IMR-90 (cell line): Measurements from ENCODE around the gene CAMSAP3. TPM values are rescaled to one million over a fixed set of nuclear protein-coding genes. Genes with fewer than 3 reads are reported as not detected.

Experiments
- ATAC-seq: fragments of 200-7000 bp; cut with Tn5 transposase; 2 replicates; pipeline ENCODE4 v1.9.1; 2020; ENCODE audit warnings: low read depth, mild to moderate bottlenecking, moderate library complexity
- BruUV-seq: library from RNA; stranded (reverse); fragments of 400-500 nt; replicated peaks from 2 replicates; lab custom pipeline; 2021; lab: Mats Ljungman, UMichigan
- CTCF ChIA-PET: fragments of 300-600 bp; formaldehyde crosslinking; extraction: SDS; loops from one replicate; lab custom pipeline; 2021; ENCODE audit warnings: antibody characterized with exemption; lab: Yijun Ruan, JAX
- POLR2A ChIA-PET: fragments of 300-600 bp; sonication (Branson Sonifier 250); formaldehyde crosslinking; loops from one replicate; lab custom pipeline; 2022; ENCODE audit warnings: antibody characterized with exemption; ENCODE audit not compliant: unreplicated experiment; lab: Charles Lee
- DNase-seq: peaks from one replicate; pipeline ENCODE4 v3.0.0; 2013
- H2AFZ ChIP-seq: replicated peaks from 2 replicates; pipeline ENCODE3; 2013; ENCODE audit warnings: low read length, mild to moderate bottlenecking; ENCODE audit not compliant: poor library complexity
- H2AK5ac ChIP-seq: 2 replicates; pipeline ENCODE4 v1.6.1; 2013; ENCODE audit warnings: low read depth, low read length, inconsistent platforms
- H2AK9ac ChIP-seq: replicated peaks from 2 replicates; pipeline ENCODE3; 2013; ENCODE audit warnings: mild to moderate bottlenecking, low read depth, low read length, moderate library complexity; ENCODE audit not compliant: poor library complexity
- H2BK120ac ChIP-seq: 2 replicates; pipeline ENCODE4 v1.6.1; 2013; ENCODE audit warnings: low read depth, low read length, inconsistent platforms
- H2BK15ac ChIP-seq: 3 replicates; pipeline ENCODE4 v1.6.1; 2013; ENCODE audit warnings: low read depth, low read length, inconsistent platforms
- H2BK20ac ChIP-seq: 2 replicates; pipeline ENCODE4 v1.6.1; 2013; ENCODE audit warnings: low read depth, mild to moderate bottlenecking, inconsistent platforms, low read length, moderate library complexity
- H2BK5ac ChIP-seq: 2 replicates; pipeline ENCODE4 v1.6.1; 2013; ENCODE audit warnings: mild to moderate bottlenecking, low read depth, low read length, inconsistent platforms; ENCODE audit not compliant: poor library complexity, severe bottlenecking
- H3K14ac ChIP-seq: replicated peaks from 2 replicates; pipeline ENCODE4 v1.6.1; 2013; ENCODE audit warnings: low read depth, low read length, inconsistent platforms
- H3K18ac ChIP-seq: 2 replicates; pipeline ENCODE4 v1.6.1; 2013; ENCODE audit warnings: low read depth, low read length, control low read depth
- H3K23ac ChIP-seq: 2 replicates; pipeline ENCODE4 v1.6.1; 2013; ENCODE audit warnings: low read depth, low read length, inconsistent platforms
- H3K27ac ChIP-seq: 2 replicates; pipeline ENCODE4 v1.5.1; 2013; ENCODE audit warnings: mild to moderate bottlenecking, control low read depth, low read length; ENCODE audit not compliant: insufficient read depth
- H3K27me3 ChIP-seq: 2 replicates; pipeline ENCODE4 v1.6.1; 2013; ENCODE audit warnings: low read length; ENCODE audit not compliant: control insufficient read depth, insufficient read depth
- H3K36me3 ChIP-seq: 2 replicates; pipeline ENCODE4 v1.6.1; 2013; ENCODE audit warnings: low read length, mixed read lengths; ENCODE audit not compliant: control insufficient read depth, insufficient read depth
- H3K4ac ChIP-seq: 2 replicates; pipeline ENCODE4 v1.6.1; 2013; ENCODE audit warnings: low read depth, low read length, inconsistent platforms
- H3K4me1 ChIP-seq: 2 replicates; pipeline ENCODE4 v1.6.1; 2013; ENCODE audit warnings: low read length, mixed read lengths; ENCODE audit not compliant: control insufficient read depth, insufficient read depth
- H3K4me2 ChIP-seq: 2 replicates; pipeline ENCODE4 v1.6.1; 2013; ENCODE audit warnings: low read depth, mild to moderate bottlenecking, control low read depth, low read length, moderate library complexity
- H3K4me3 ChIP-seq: 2 replicates; pipeline ENCODE4 v1.5.1; 2013; ENCODE audit warnings: low read depth, mild to moderate bottlenecking, control low read depth, low read length, moderate library complexity; ENCODE audit not compliant: insufficient read depth
- H3K56ac ChIP-seq: 2 replicates; pipeline ENCODE4 v1.6.1; 2013; ENCODE audit warnings: low read length, inconsistent platforms; ENCODE audit not compliant: insufficient read depth; ENCODE audit errors: extremely low read depth
- H3K79me1 ChIP-seq, 2 experiments: 2 replicates each; pipeline ENCODE4 v1.6.1; 2013; ENCODE audit warnings: low read length in 2 of 2, inconsistent platforms in 1 of 2, low read depth in 1 of 2
- H3K9ac ChIP-seq: 2 replicates; pipeline ENCODE4 v1.6.1; 2013; ENCODE audit warnings: low read depth, low read length, control low read depth
- H3K9me1 ChIP-seq: 2 replicates; pipeline ENCODE4 v1.6.1; 2013; ENCODE audit warnings: low read length, inconsistent platforms; ENCODE audit not compliant: insufficient read depth
- H3K9me3 ChIP-seq: 2 replicates; pipeline ENCODE4 v1.6.1; 2013; ENCODE audit warnings: low read length; ENCODE audit not compliant: control insufficient read depth, insufficient read depth
- H4K20me1 ChIP-seq: 2 replicates; pipeline ENCODE4 v1.6.1; 2013; ENCODE audit warnings: low read length, inconsistent platforms; ENCODE audit not compliant: insufficient read depth
- H4K5ac ChIP-seq: 2 replicates; pipeline ENCODE4 v1.6.1; 2013; ENCODE audit warnings: mild to moderate bottlenecking, low read depth, low read length, control low read depth
- H4K8ac ChIP-seq, 2 experiments: 2 replicates each; pipeline ENCODE4 v1.6.1; 2013; ENCODE audit warnings: low read depth in 2 of 2, low read length in 2 of 2, control low read depth in 1 of 2, inconsistent platforms in 1 of 2
- H4K91ac ChIP-seq: 2 replicates; pipeline ENCODE4 v1.6.1; 2013; ENCODE audit warnings: low read depth, low read length, inconsistent platforms; ENCODE audit not compliant: insufficient read depth
- BHLHE40 ChIP-seq: fragments of 150-350 bp; IDR thresholded peaks from 2 replicates; pipeline ENCODE4 v1.6.1; 2016; ENCODE audit warnings: mild to moderate bottlenecking, low read depth, low read length
- RCOR1 ChIP-seq: IDR thresholded peaks from 2 replicates; pipeline ENCODE4 v1.6.1; 2012; ENCODE audit warnings: mild to moderate bottlenecking, low read length, improper control_type of control experiment; ENCODE audit not compliant: insufficient replicate concordance
- WGBS, 2 experiments: methylation state at CpG; one replicate each; pipeline versions ENCODE4 v1.1.5 to v1.1.7; 2013; ENCODE audit warnings: missing lambda C conversion rate in 2 of 2; ENCODE audit not compliant: insufficient read length in 1 of 2; ENCODE audit errors: extremely low coverage in 2 of 2; 5-methylcytosine and 5-hydroxymethylcytosine counted together
- dilution Hi-C: fragments of 300-500 bp; cut with HindIII; formaldehyde crosslinking; loops from one replicate; pipeline ENCODE4 v1.14.3; 2018; ENCODE audit warnings: low sequenced_read_pairs; ENCODE audit not compliant: unreplicated experiment
- in situ Hi-C: fragments of 300-500 bp; cut with MboI; formaldehyde crosslinking; loops from 3 replicates; pipeline ENCODE4 v1.14.3; 2019; ENCODE audit warnings: low sequenced_read_pairs, inconsistent platforms, mixed read lengths
- intact Hi-C: fragments of 100-400 bp; cut with micrococcal nuclease; formaldehyde crosslinking; loops from 2 replicates; pipeline ENCODE4 v1.10.0; 2022
- polyA plus RNA-seq, 3 experiments: library from polyadenylated mRNA; depleted of rRNA; stranded (reverse); fragments of >200 nt; gene quantifications; 2 replicates each; pipeline ENCODE4 v1.2.3, GENCODE V29; 2012; ENCODE audit warnings: low replicate concordance in 1 of 3
- total RNA-seq: library from RNA; depleted of rRNA; stranded (reverse); fragments of >200 nt; gene quantifications from 2 replicates; pipeline ENCODE4 v1.2.3, GENCODE V29; 2012
- TF ChIP-seq, protein P1 (sequence below): conservative IDR thresholded peaks from 2 replicates; pipeline ENCODE4 v1.5.1; 2012; ENCODE audit warnings: mild to moderate bottlenecking, low read depth, low read length, improper control_type of control experiment
- TF ChIP-seq, protein P2 (sequence below): fragments of 150-350 bp; IDR thresholded peaks from 2 replicates; pipeline ENCODE4 v1.6.1; 2016; ENCODE audit warnings: low read depth, mild to moderate bottlenecking, low read length, moderate library complexity, borderline replicate concordance

CAMSAP3 gene
- total and polyA plus RNA-seq, 2 of the 4 experiments (the other 2 are of a cell fraction), result not detected

DNA sequence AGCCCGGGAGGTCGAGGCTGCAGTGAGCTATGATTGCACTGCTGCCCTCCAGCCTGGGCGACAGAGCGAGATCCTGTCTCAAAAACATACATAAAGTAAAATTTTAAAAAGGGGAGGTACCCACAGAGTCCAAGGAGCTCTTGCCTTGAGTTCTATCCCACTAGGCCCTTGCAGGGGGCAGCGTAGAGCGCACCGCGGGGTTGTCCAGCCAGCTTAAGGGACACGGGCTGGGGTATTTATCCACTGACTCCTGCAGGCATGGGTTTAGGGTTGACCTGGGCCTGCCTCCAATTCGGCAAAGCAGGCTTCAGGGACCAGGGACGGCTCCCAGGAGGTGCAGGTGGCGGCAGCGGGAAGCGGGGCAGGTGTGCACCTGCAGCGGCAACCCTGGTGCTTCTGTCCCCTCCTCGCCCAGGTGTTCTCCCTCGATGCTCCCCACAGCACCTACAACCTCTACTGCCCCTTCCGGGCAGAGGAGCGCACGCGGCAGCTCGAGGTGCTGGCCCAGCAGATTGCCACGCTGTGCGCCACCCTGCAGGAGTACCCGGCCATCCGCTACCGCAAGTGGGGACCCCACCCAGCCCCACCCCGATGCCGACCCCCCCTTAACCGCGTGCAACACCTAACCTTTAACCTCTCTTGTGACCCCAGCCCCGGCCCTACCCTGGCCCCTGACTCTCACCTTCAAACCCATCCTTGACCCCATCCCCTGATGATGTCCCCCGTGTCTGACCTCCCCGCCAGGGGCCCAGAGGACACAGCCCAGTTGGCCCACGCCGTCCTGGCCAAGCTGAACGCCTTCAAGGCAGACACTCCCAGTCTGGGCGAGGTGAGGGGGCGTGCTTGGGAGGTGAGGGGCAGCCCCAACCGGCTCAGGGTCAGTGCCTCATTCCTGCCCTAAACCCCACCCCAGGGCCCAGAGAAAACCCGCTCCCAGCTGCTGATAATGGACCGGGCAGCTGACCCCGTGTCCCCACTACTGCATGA lies 45.9 kb downstream of the CAMSAP3 start:
- no peak overlapping the region for H2AK5ac ChIP-seq
- H3K4me3 ChIP-seq, result no peak overlapping the region
- H4K91ac ChIP-seq, result no peak overlapping the region
- no peak overlapping the region for H4K8ac ChIP-seq
- no peak overlapping the region for H3K4me2 ChIP-seq
- no peak overlapping the region for H3K27ac ChIP-seq
- dilution Hi-C loops, result no loop called here
- intact Hi-C loops, result no loop called here
- H2BK120ac ChIP-seq, result no peak overlapping the region
- no peaks in the 10 kb centered on the region for H3K79me1 ChIP-seq
- ChIA-PET POLR2A (no interaction called here), CTCF (no interaction called here)
- peaks cover 7% of the 10 kb centered on the region; the same call in 1 of the 2 replicates for H3K27me3 ChIP-seq
- peaks cover 9% of the 10 kb centered on the region for H3K9me1 ChIP-seq
- no TSS peak for BruUV-seq
- no peaks in the 10 kb centered on the region for H3K4me1 ChIP-seq
- H2AFZ ChIP-seq, result no peak overlapping the region
- H2BK15ac ChIP-seq, result no peak overlapping the region
- H3K56ac ChIP-seq, result no peak overlapping the region
- H3K18ac ChIP-seq, result no peak overlapping the region
- H3K4ac ChIP-seq, result no peak overlapping the region
- no peak overlapping the region for H3K14ac ChIP-seq
- H3K36me3 ChIP-seq, result no peaks in the 10 kb centered on the region
- WGBS, 2 experiments, result 76% methylated on average over 8 of the region's 43 CpGs; no CpG with 5 or more reads in 1 of the 2 experiments
- no peaks in the 10 kb centered on the region for H3K9me3 ChIP-seq
- H3K9ac ChIP-seq, result no peak overlapping the region
- H4K5ac ChIP-seq, result no peak overlapping the region
- no peak overlapping the region for H2BK20ac ChIP-seq
- in situ Hi-C loops, result no loop called here
- no peak for TF ChIP-seq BHLHE40
- TF ChIP-seq, protein P1, sequence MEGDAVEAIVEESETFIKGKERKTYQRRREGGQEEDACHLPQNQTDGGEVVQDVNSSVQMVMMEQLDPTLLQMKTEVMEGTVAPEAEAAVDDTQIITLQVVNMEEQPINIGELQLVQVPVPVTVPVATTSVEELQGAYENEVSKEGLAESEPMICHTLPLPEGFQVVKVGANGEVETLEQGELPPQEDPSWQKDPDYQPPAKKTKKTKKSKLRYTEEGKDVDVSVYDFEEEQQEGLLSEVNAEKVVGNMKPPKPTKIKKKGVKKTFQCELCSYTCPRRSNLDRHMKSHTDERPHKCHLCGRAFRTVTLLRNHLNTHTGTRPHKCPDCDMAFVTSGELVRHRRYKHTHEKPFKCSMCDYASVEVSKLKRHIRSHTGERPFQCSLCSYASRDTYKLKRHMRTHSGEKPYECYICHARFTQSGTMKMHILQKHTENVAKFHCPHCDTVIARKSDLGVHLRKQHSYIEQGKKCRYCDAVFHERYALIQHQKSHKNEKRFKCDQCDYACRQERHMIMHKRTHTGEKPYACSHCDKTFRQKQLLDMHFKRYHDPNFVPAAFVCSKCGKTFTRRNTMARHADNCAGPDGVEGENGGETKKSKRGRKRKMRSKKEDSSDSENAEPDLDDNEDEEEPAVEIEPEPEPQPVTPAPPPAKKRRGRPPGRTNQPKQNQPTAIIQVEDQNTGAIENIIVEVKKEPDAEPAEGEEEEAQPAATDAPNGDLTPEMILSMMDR, result 0 out of 2 replicates have a peak, but pooled peaks have one; percentile 6
- TF ChIP-seq RCOR1, result no peak
- TF ChIP-seq, protein P2, sequence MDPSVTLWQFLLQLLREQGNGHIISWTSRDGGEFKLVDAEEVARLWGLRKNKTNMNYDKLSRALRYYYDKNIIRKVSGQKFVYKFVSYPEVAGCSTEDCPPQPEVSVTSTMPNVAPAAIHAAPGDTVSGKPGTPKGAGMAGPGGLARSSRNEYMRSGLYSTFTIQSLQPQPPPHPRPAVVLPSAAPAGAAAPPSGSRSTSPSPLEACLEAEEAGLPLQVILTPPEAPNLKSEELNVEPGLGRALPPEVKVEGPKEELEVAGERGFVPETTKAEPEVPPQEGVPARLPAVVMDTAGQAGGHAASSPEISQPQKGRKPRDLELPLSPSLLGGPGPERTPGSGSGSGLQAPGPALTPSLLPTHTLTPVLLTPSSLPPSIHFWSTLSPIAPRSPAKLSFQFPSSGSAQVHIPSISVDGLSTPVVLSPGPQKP, result no peak
- peaks cover 5% of the 10 kb centered on the region; the same call in 1 of the 2 replicates for H4K20me1 ChIP-seq
- no peak overlapping the region for H2BK5ac ChIP-seq
- no peak overlapping the region for H3K23ac ChIP-seq
- DNase-seq, result no peak
- ATAC-seq, result no peak
- H2AK9ac ChIP-seq, result no peak overlapping the region
